SK-N-SH treated with all-trans-retinoic acid at 6 μM for 48 hours (cell line): Measurements from ENCODE around the gene IL15RA.

Source experiments
- ARNTL ChIP-seq: fragments of 450-650 bp; formaldehyde crosslinking; IDR thresholded peaks from 2 replicates; pipeline ENCODE4 v1.5.0; 2020; ENCODE audit warnings: low read depth, mild to moderate bottlenecking, moderate library complexity, borderline replicate concordance
- BACH2 ChIP-seq: fragments of 250-450 bp; sonication (Bioruptor Pico); IDR thresholded peaks from 2 replicates; pipeline ENCODE4 v1.9.0; 2021; ENCODE audit warnings: mild to moderate bottlenecking, borderline replicate concordance
- CREB5 ChIP-seq: fragments of 250-450 bp; sonication (Bioruptor Pico); IDR thresholded peaks from 2 replicates; pipeline ENCODE4 v1.5.1; 2020; ENCODE audit warnings: low read depth, mild to moderate bottlenecking, moderate library complexity
- CSDC2 ChIP-seq: fragments of 250-450 bp; sonication (Bioruptor Pico); IDR thresholded peaks from 2 replicates; pipeline ENCODE4 v1.5.0; 2020; ENCODE audit warnings: mild to moderate bottlenecking, moderate library complexity
- POU6F1 ChIP-seq: fragments of 250-450 bp; sonication (Bioruptor Pico); IDR thresholded peaks from 2 replicates; pipeline ENCODE4 v1.8.0; 2021; ENCODE audit warnings: low read depth, mild to moderate bottlenecking, moderate library complexity, borderline replicate concordance
- SNAI2 ChIP-seq: fragments of 250-450 bp; sonication (Bioruptor Pico); IDR thresholded peaks from 2 replicates; pipeline ENCODE4 v1.5.0; 2020; ENCODE audit warnings: mild to moderate bottlenecking, moderate library complexity
- TOX ChIP-seq: fragments of 250-450 bp; sonication (Bioruptor Pico); IDR thresholded peaks from 2 replicates; pipeline ENCODE4 v1.8.0; 2021; ENCODE audit warnings: mild to moderate bottlenecking, moderate library complexity, borderline replicate concordance
- TSHZ2 ChIP-seq: fragments of 250-450 bp; sonication (Bioruptor Pico); IDR thresholded peaks from 2 replicates; pipeline ENCODE4 v1.5.0; 2020; ENCODE audit warnings: mild to moderate bottlenecking, moderate library complexity
- ZC3H10 ChIP-seq: fragments of 250-450 bp; sonication (Bioruptor Pico); IDR thresholded peaks from 2 replicates; pipeline ENCODE4 v1.5.1; 2021; ENCODE audit warnings: mild to moderate bottlenecking, moderate library complexity
- ZFP30 ChIP-seq: fragments of 450-650 bp; formaldehyde crosslinking; IDR thresholded peaks from 2 replicates; pipeline ENCODE4 v1.5.0; 2022; ENCODE audit warnings: mild to moderate bottlenecking, moderate library complexity
- ZNF8 ChIP-seq: fragments of 450-650 bp; formaldehyde crosslinking; IDR thresholded peaks from 2 replicates; pipeline ENCODE4 v1.5.0; 2020; ENCODE audit warnings: mild to moderate bottlenecking, moderate library complexity

GRCh38 chr10:5910323-5911100 lies 66.8 kb downstream of the IL15RA start:
- TF ChIP-seq ARNTL (CRISPR knock-in tag): no peak
- TF ChIP-seq BACH2 (CRISPR knock-in tag): no peak
- no peak for TF ChIP-seq CSDC2
- no peak for TF ChIP-seq SNAI2 (CRISPR knock-in tag)
- TF ChIP-seq TSHZ2 (CRISPR knock-in tag): no peak
- TF ChIP-seq POU6F1 (CRISPR knock-in tag): no peak
- no peak for TF ChIP-seq ZNF8 (CRISPR knock-in tag)
- no peak for TF ChIP-seq ZC3H10 (CRISPR knock-in tag)
- TF ChIP-seq TOX: no peak
- no peak for TF ChIP-seq ZFP30
- no peak for TF ChIP-seq CREB5 (CRISPR knock-in tag)
